ENCODE measurements around the gene ATP2B3. TPM values are rescaled to one million over a fixed set of nuclear protein-coding genes. Genes with fewer than 3 reads are reported as not detected.
A peak's percentile ranks its signal among the peaks of the same experiment; 100 is the strongest.

ATP2B3 gene
- total and polyA plus RNA-seq, 2 of the 4 experiments (the other 2 are of a cell fraction) = under 0.01 to 0.03 TPM

GRCh38 chrX:153468008-153468580 lies 49.3 kb upstream of the ATP2B3 start:
- 83% methylated on average over 5 of the region's 12 CpGs; no CpG with 5 or more reads in 1 of the 2 experiments for WGBS, 2 experiments (ENCODE audit: extremely low coverage in 2 of 2, insufficient read length in 1 of 2)
- intact Hi-C loops (cut with micrococcal nuclease) = no loop called here
- ChIA-PET POLR2A (ENCODE audit: unreplicated experiment) (no interaction called here), CTCF (no interaction called here)
- in situ Hi-C loops (cut with MboI; ENCODE audit: low sequenced_read_pairs) = loop anchor here (25.0 kb wide), 1 partner anchor 431 kb away; no protein-coding TSS in a partner anchor
- H2BK120ac ChIP-seq (ENCODE audit: low read depth, low read length) = no peak overlapping the region
- DNase-seq (peak; percentile 6), ATAC-seq (ENCODE audit: low read depth) (no peak)
- H3K23ac ChIP-seq (ENCODE audit: low read depth, low read length) = no peak overlapping the region
- no peaks in the 10 kb centered on the region; the same call in 1 of the 2 replicates for H3K36me3 ChIP-seq (ENCODE audit: control insufficient read depth, insufficient read depth, low read length)
- no peak overlapping the region for H3K4ac ChIP-seq (ENCODE audit: low read depth, low read length)
- H3K79me1 ChIP-seq (ENCODE audit: low read depth in 1 of 2, low read length in 2 of 2) = peaks cover 0 to 11% of the 10 kb centered on the region in 2 experiments; a peak in 2 of 4 replicates
- BruUV-seq (replicated peaks) = no TSS peak
- no peaks in the 10 kb centered on the region for H4K20me1 ChIP-seq (ENCODE audit: insufficient read depth, low read length)
- H3K56ac ChIP-seq (ENCODE audit: extremely low read depth, insufficient read depth, low read length) = no peak overlapping the region
- no peak overlapping the region for H4K8ac ChIP-seq (ENCODE audit: low read depth in 2 of 2, low read length in 2 of 2)
- H3K27ac ChIP-seq (ENCODE audit: insufficient read depth, low read length) = no peak overlapping the region
- H2BK20ac ChIP-seq (ENCODE audit: low read depth, low read length) = no peak overlapping the region
- H2AK9ac ChIP-seq (replicated peaks; ENCODE audit: low read depth, low read length, poor library complexity) = no peak overlapping the region
- H3K27me3 ChIP-seq (ENCODE audit: control insufficient read depth, insufficient read depth, low read length) = no peaks in the 10 kb centered on the region
- no peak overlapping the region for H2AFZ ChIP-seq (replicated peaks; ENCODE audit: low read length, poor library complexity)
- H3K9ac ChIP-seq (ENCODE audit: low read depth, low read length) = no peak overlapping the region
- no peak overlapping the region for H3K4me2 ChIP-seq (ENCODE audit: low read depth, low read length)
- H2BK5ac ChIP-seq (ENCODE audit: low read depth, low read length, poor library complexity, severe bottlenecking) = no peak overlapping the region
- no peak for TF ChIP-seq RFX5 (IDR thresholded peaks at IDR 0.05; ENCODE audit: low read depth, low read length)
- TF ChIP-seq ELK1 (IDR thresholded peaks at IDR 0.05; ENCODE audit: borderline replicate concordance, low read depth, low read length) = no peak
- no peak for TF ChIP-seq MXI1 (IDR thresholded peaks at IDR 0.05; ENCODE audit: borderline replicate concordance, low read depth, low read length)
- no peak for TF ChIP-seq FOS (IDR thresholded peaks at IDR 0.05; ENCODE audit: low read depth, low read length)
- no peak for TF ChIP-seq POLR2A (IDR thresholded peaks at IDR 0.05; ENCODE audit: low read depth, low read length)
- TF ChIP-seq RCOR1 (IDR thresholded peaks at IDR 0.05; ENCODE audit: insufficient replicate concordance, low read length) = no peak
- TF ChIP-seq MAZ (IDR thresholded peaks at IDR 0.05; ENCODE audit: borderline replicate concordance, low read depth, low read length) = no peak
- no peak for TF ChIP-seq NFE2L2 (IDR thresholded peaks at IDR 0.05; ENCODE audit: low read depth, low read length)
- no peak for TF ChIP-seq CHD1 (IDR thresholded peaks at IDR 0.05; ENCODE audit: low read depth, low read length)
- no peak overlapping the region for H3K4me3 ChIP-seq (ENCODE audit: insufficient read depth, low read depth, low read length)
- no peak overlapping the region for H4K91ac ChIP-seq (ENCODE audit: insufficient read depth, low read depth, low read length)
- dilution Hi-C loops (cut with HindIII; ENCODE audit: low sequenced_read_pairs, unreplicated experiment) = no loop called here
- no peak overlapping the region for H3K14ac ChIP-seq (replicated peaks; ENCODE audit: low read depth, low read length)
- no peak overlapping the region for H3K18ac ChIP-seq (ENCODE audit: low read depth, low read length)
- H2AK5ac ChIP-seq (ENCODE audit: low read depth, low read length) = no peak overlapping the region
- peaks cover 10% of the 10 kb centered on the region for H3K4me1 ChIP-seq (ENCODE audit: control insufficient read depth, insufficient read depth, low read length)
- H2BK15ac ChIP-seq (ENCODE audit: low read depth, low read length) = no peak overlapping the region
- no peak overlapping the region for H4K5ac ChIP-seq (ENCODE audit: low read depth, low read length)
- no peaks in the 10 kb centered on the region for H3K9me1 ChIP-seq (ENCODE audit: insufficient read depth, low read length)
- no peaks in the 10 kb centered on the region for H3K9me3 ChIP-seq (ENCODE audit: control insufficient read depth, insufficient read depth, low read length)
